Trophoblast cell (in vitro differentiated cells and primary cell): ENCODE measurements around the gene TAPBP.

ENCODE experiments used
- DNase-seq, 2 donors: peaks; one replicate each; pipeline ENCODE4 v3.0.0-alpha.2; 2016
- H2AFZ ChIP-seq: 2 replicates; pipeline ENCODE4 v1.6.1; 2013; ENCODE audit warnings: low read length, moderate library complexity, mild to moderate bottlenecking; ENCODE audit not compliant: insufficient read depth, poor library complexity
- H2AK5ac ChIP-seq: 2 replicates; pipeline ENCODE4 v1.6.1; 2013; ENCODE audit warnings: mild to moderate bottlenecking, low read length
- H2BK120ac ChIP-seq: 2 replicates; pipeline ENCODE4 v1.6.1; 2013; ENCODE audit warnings: low read length, mild to moderate bottlenecking, moderate library complexity; ENCODE audit not compliant: insufficient read depth, poor library complexity
- H2BK12ac ChIP-seq: 2 replicates; pipeline ENCODE4 v1.6.1; 2013; ENCODE audit warnings: mild to moderate bottlenecking, low read length, moderate library complexity
- H2BK5ac ChIP-seq: 2 replicates; pipeline ENCODE4 v1.6.1; 2013; ENCODE audit warnings: low read length, low read depth, moderate library complexity, mild to moderate bottlenecking; ENCODE audit not compliant: poor library complexity
- H3K14ac ChIP-seq: 2 replicates; pipeline ENCODE4 v1.6.1; 2013; ENCODE audit warnings: mild to moderate bottlenecking, low read length
- H3K18ac ChIP-seq: 2 replicates; pipeline ENCODE4 v1.6.1; 2013; ENCODE audit warnings: mild to moderate bottlenecking, low read length
- H3K23ac ChIP-seq: 2 replicates; pipeline ENCODE4 v1.6.1; 2013; ENCODE audit warnings: low read length
- H3K27ac ChIP-seq: 2 replicates; pipeline ENCODE4 v1.5.1; 2013; ENCODE audit warnings: low read depth, mild to moderate bottlenecking, inconsistent platforms, low read length, moderate library complexity
- H3K27me3 ChIP-seq: 2 replicates; pipeline ENCODE4 v1.6.1; 2013; ENCODE audit warnings: inconsistent platforms, mild to moderate bottlenecking, low read length, moderate library complexity; ENCODE audit not compliant: insufficient read depth
- H3K36me3 ChIP-seq, 2 experiments: 1 replicate in 1 of 2; 2 replicates in 1 of 2; pipeline ENCODE4 v1.6.1; 2013; ENCODE audit warnings: low read length in 2 of 2, mild to moderate bottlenecking in 2 of 2, moderate library complexity in 1 of 2; ENCODE audit not compliant: insufficient read depth in 2 of 2, control insufficient read depth in 1 of 2
- H3K4ac ChIP-seq: 2 replicates; pipeline ENCODE4 v1.6.1; 2013; ENCODE audit warnings: low read depth, mild to moderate bottlenecking, low read length, moderate library complexity
- H3K4me1 ChIP-seq, 2 experiments: 1 replicate in 1 of 2; 2 replicates in 1 of 2; pipeline ENCODE4 v1.6.1; 2013; ENCODE audit warnings: low read length in 2 of 2, mild to moderate bottlenecking in 2 of 2, moderate library complexity in 1 of 2; ENCODE audit not compliant: insufficient read depth in 2 of 2, control insufficient read depth in 1 of 2
- H3K4me2 ChIP-seq: 2 replicates; pipeline ENCODE4 v1.6.1; 2013; ENCODE audit warnings: inconsistent platforms, mild to moderate bottlenecking, low read length, moderate library complexity
- H3K4me3 ChIP-seq: 2 replicates; pipeline ENCODE4 v1.5.1; 2013; ENCODE audit warnings: mild to moderate bottlenecking, low read depth, low read length, inconsistent platforms
- H3K79me1 ChIP-seq: one replicate; pipeline ENCODE4 v1.6.1; 2013; ENCODE audit warnings: low read length
- H3K79me2 ChIP-seq: 2 replicates; pipeline ENCODE4 v1.6.1; 2013; ENCODE audit warnings: low read length, mild to moderate bottlenecking; ENCODE audit not compliant: control insufficient read depth, insufficient read depth, poor library complexity
- H3K9ac ChIP-seq: 2 replicates; pipeline ENCODE4 v1.6.1; 2013; ENCODE audit warnings: mild to moderate bottlenecking, low read length
- H3K9me3 ChIP-seq: 2 replicates; pipeline ENCODE4 v1.6.1; 2013; ENCODE audit warnings: low read depth, mild to moderate bottlenecking, control low read depth, inconsistent platforms, low read length; ENCODE audit not compliant: insufficient read depth
- H4K12ac ChIP-seq: 2 replicates; pipeline ENCODE4 v1.6.1; 2013; ENCODE audit warnings: low read depth, mild to moderate bottlenecking, low read length, moderate library complexity
- H4K8ac ChIP-seq: 2 replicates; pipeline ENCODE4 v1.6.1; 2013; ENCODE audit warnings: low read depth, mild to moderate bottlenecking, low read length, moderate library complexity
- H4K91ac ChIP-seq: one replicate; pipeline ENCODE4 v1.6.1; 2013; ENCODE audit warnings: low read depth, mild to moderate bottlenecking, low read length, moderate library complexity
- WGBS: extraction: QIAGEN DNeasy Blood & Tissue Kit; methylation state at CpG from one replicate; pipeline ENCODE4 v1.1.7; 2013; ENCODE audit warnings: missing lambda C conversion rate; ENCODE audit not compliant: insufficient read length, insufficient coverage; ENCODE audit errors: extremely low coverage; 5-methylcytosine and 5-hydroxymethylcytosine counted together

The TAPBP gene

DNA sequence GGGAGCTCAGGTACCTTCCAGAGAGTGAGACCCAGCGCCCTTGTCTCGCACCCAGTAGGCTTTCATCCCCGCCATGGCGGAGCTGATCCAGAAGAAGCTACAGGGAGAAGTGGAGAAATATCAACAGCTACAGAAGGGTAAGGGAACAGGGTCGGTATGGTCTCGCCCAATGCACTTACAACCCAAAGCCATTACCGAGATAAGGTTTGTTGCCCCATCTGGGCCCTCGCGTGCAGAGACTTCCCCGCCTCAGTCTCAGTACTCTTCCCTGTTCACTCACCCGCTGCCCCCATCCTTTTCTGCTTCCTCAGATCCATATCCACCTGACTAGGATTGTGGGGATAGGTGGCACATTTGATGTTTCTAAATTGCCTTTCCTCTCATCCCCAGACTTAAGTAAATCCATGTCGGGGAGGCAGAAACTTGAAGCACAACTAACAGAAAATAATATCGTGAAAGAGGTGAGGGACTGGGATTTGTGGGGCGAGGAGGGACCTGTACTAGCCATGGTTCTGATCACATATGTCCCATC lies 24.0 kb downstream of the TAPBP start:
- WGBS, result no CpG with 5 or more reads among the region's 14 CpGs

DNA sequence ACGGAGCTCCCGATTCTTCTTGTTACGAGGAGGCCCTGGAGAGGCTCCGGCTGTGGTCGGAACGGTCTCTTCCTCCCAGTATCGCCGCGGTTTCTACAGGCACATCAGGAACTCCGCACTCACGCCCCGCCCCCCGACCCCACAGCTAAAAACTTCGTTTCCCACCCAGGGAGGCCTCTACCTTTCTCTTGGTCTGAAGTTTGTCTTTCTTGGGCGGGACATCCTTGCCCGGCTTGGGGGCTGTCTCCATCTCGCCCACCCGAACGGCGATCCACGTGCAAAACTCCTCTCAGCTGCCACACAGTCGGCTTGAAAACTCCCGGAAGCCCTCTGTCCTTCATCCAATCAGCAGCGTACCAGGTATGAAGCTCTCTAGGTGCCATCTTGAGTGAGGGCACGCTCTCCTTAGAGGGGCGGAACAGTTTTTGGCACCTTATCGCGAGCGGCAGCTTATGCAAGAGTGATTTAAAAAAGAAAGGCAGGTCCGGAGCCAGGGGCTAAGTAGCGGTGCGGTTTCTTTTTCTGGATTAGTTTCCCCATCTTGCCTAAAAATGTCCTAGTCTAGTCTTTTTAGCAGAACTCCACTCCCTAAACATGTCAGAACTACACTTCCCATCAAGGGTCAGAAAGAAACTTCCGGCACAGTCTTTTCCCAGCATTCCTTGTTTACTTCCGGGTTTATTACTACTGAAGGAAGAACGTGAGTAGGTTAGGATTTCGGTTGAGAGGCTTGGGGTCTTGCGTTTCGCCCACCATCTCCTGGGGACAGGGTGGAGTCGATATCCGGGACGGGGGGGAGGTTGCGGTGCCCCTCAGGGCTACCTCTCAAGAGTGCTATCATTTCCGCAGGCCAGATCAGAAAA lies 24.7 kb downstream of the TAPBP start, which contains the start of the genes PFDN6 and WDR46:
PFDN6 (plus strand) TSS at position 681 of the 863 bp plus-strand sequence. CDS start 256 bp downstream, outside the sequence.
WDR46 (minus strand) TSS at position 319 of the 863 bp plus-strand sequence; CDS start at position 250, 69 bp downstream.
- H3K27me3 ChIP-seq, result no peaks in the 10 kb centered on the region
- peak within 1 kb of the TSS; percentile 81 for H4K12ac ChIP-seq
- H3K4ac ChIP-seq, result peak within 1 kb of the TSS; percentile 71
- peak within 1 kb of the TSS; percentile 82 for H3K14ac ChIP-seq
- H3K23ac ChIP-seq, result no peak within 1 kb of the TSS
- WGBS, result no CpG with 5 or more reads among the region's 43 CpGs
- peak within 1 kb of the TSS; percentile 79 for H2AFZ ChIP-seq
- H2BK120ac ChIP-seq, result peak within 1 kb of the TSS; percentile 54
- H4K91ac ChIP-seq, result peak within 1 kb of the TSS; percentile 55
- H3K18ac ChIP-seq, result peak within 1 kb of the TSS; percentile 64
- peak within 1 kb of the TSS; percentile 70 for H2BK5ac ChIP-seq
- peak within 1 kb of the TSS; percentile 12 for H3K27ac ChIP-seq
- peak within 1 kb of the TSS; percentile 49 for H2AK5ac ChIP-seq
- no peak within 1 kb of the TSS for H2BK12ac ChIP-seq
- peak within 1 kb of the TSS; percentile 89 for H3K4me3 ChIP-seq
- H3K79me2 ChIP-seq, result peaks cover 6% of the 10 kb centered on the region
- peak; percentile 82 to 89 for DNase-seq
- peak within 1 kb of the TSS; percentile 85 for H4K8ac ChIP-seq
- H3K4me2 ChIP-seq, result peak within 1 kb of the TSS; percentile 92
- H3K9ac ChIP-seq, result peak within 1 kb of the TSS; percentile 94
- peaks cover 6% of the 10 kb centered on the region for H3K79me1 ChIP-seq
- H3K9me3 ChIP-seq, result peaks cover 1% of the 10 kb centered on the region
- H3K4me1 ChIP-seq, result peaks cover 10 to 13% of the 10 kb centered on the region in 2 experiments
- peaks cover 37 to 55% of the 10 kb centered on the region in 2 experiments for H3K36me3 ChIP-seq

More for the DNA sequence above, 24.0 kb downstream of the TAPBP start:
- Histone ChIP-seq H3K4me1 (peaks cover 10 to 16% of the 10 kb centered on the region in 2 experiments), H4K8ac (peak overlapping the region; percentile 85), H4K91ac (peak overlapping the region; percentile 55), H3K14ac (peak overlapping the region; percentile 82), H3K18ac (peak overlapping the region; percentile 57), H3K9ac (peak overlapping the region; percentile 94), H3K27me3 (no peaks in the 10 kb centered on the region), H2BK120ac (peak overlapping the region; percentile 36), H2BK12ac (no peak overlapping the region), H3K79me1 (peaks cover 6% of the 10 kb centered on the region), H3K4ac (peak overlapping the region; percentile 69), H3K36me3 (peaks cover 42 to 55% of the 10 kb centered on the region in 2 experiments), H3K79me2 (peaks cover 6% of the 10 kb centered on the region), H3K27ac (peak overlapping the region; percentile 5), H2BK5ac (peak overlapping the region; percentile 70), H2AK5ac (peak overlapping the region; percentile 49), H3K23ac (no peak overlapping the region), H2AFZ (peak overlapping the region; percentile 79), H4K12ac (peak overlapping the region; percentile 81), H3K4me3 (peak overlapping the region; percentile 89), H3K9me3 (peaks cover 2% of the 10 kb centered on the region), H3K4me2 (peak overlapping the region; percentile 92)
- peak in 1 of 2 donors; percentile 30 for DNase-seq

DNA sequence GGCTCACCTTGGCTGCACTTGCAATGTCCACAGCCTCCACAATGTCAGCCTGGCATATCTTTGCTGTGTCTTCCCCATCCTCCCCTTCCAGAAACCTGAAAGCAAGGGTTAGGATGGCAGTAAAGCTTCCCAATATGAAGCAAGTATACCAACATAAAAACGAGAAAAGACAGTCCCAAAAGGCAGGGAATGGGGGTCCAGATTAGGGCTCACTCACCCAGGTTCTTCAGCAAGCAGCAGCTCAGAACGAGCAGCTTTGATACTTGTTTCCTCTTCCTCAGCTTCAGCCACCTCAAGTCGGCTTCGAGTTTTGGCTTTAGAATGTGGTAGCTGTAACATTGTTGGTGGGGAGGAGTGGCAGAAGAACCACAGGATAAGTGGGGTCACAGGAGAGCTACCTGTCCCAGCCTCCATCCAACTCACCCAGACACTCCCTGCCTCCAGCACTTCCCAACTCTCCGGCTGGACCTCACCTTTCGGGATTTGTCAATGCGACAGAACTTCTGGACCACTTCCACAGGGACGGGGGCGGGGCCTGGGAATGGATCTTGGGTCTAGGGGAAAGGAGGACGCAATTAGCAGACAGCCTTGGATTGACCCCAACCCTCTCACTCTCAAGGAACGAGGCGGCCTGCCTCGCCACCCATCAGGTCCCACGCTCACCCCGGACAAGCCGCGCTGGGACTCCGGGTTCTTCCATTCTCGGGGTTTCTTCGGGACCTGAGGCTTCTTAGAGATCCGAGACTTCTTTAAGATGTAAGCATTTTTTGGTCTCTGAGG lies 25.5 kb downstream of the TAPBP start:
- Histone ChIP-seq H3K4me3 (peak overlapping the region; percentile 79), H3K14ac (peak overlapping the region; percentile 45), H2AK5ac (no peak overlapping the region), H3K79me2 (peaks cover 6% of the 10 kb centered on the region), H2AFZ (peak overlapping the region; percentile 8), H3K9ac (peak overlapping the region; percentile 10), H3K4me2 (peak overlapping the region; percentile 92), H4K91ac (peak overlapping the region; percentile 8), H2BK5ac (no peak overlapping the region), H3K36me3 (peaks cover 36 to 50% of the 10 kb centered on the region in 2 experiments), H3K9me3 (peaks cover 1% of the 10 kb centered on the region), H4K12ac (no peak overlapping the region), H2BK12ac (no peak overlapping the region), H3K23ac (no peak overlapping the region), H3K18ac (peak overlapping the region; percentile 38), H3K27ac (no peak overlapping the region), H3K4ac (peak overlapping the region; percentile 71), H3K79me1 (peaks cover 6% of the 10 kb centered on the region), H3K27me3 (no peaks in the 10 kb centered on the region), H2BK120ac (no peak overlapping the region), H3K4me1 (peaks cover 10 to 13% of the 10 kb centered on the region in 2 experiments), H4K8ac (peak overlapping the region; percentile 51)
- WGBS, result no CpG with 5 or more reads among the region's 21 CpGs
- DNase-seq, result no peak
